ENCODE results near the gene ITGA7.

The ITGA7 gene

GRCh38 chr12:55675666-55676065 lies 32.0 kb downstream of the ITGA7 start:
- Histone ChIP-seq H3K9me3 (ENCODE audit: insufficient read depth, low read depth, low read length) (no peaks in the 10 kb centered on the region), H3K36me3 (ENCODE audit: insufficient read depth, low read length) (no peaks in the 10 kb centered on the region), H2AFZ (ENCODE audit: low read length) (no peak overlapping the region), H3K79me2 (ENCODE audit: insufficient read depth, low read length) (no peaks in the 10 kb centered on the region), H3K9me2 (replicated peaks; ENCODE audit: low read depth, low read length) (no peaks in the 10 kb centered on the region), H3F3A (ENCODE audit: low read depth) (no peaks in the 10 kb centered on the region), H3K4me3 (ENCODE audit: low read length, poor library complexity, severe bottlenecking) (no peak overlapping the region), H3K4me2 (ENCODE audit: low read depth, low read length, poor library complexity, severe bottlenecking) (no peak overlapping the region), H3K27me3 (ENCODE audit: insufficient read depth, low read length, poor library complexity, severe bottlenecking) (no peaks in the 10 kb centered on the region), H4K20me1 (ENCODE audit: insufficient read depth, low read length, poor library complexity, severe bottlenecking) (no peaks in the 10 kb centered on the region), H3K4me1 (ENCODE audit: insufficient read depth, low read length, poor library complexity, severe bottlenecking) (no peaks in the 10 kb centered on the region), H3K9ac (ENCODE audit: low read depth, low read length, poor library complexity, severe bottlenecking) (no peak overlapping the region)
- TF ChIP-seq EZH2phosphoT487 (IDR thresholded peaks at IDR 0.05; ENCODE audit: borderline replicate concordance) = no peak
- TF ChIP-seq CTCF (conservative IDR thresholded peaks at IDR 0.05; ENCODE audit: low read length) = no peak

GRCh38 chr12:55673638-55674037 lies 34.1 kb downstream of the ITGA7 start:
- Histone ChIP-seq H2AFZ (ENCODE audit: low read length) (peak overlapping the region; percentile 38), H3K36me3 (ENCODE audit: insufficient read depth, low read length) (no peaks in the 10 kb centered on the region), H3K79me2 (ENCODE audit: insufficient read depth, low read length) (no peaks in the 10 kb centered on the region), H3K4me1 (ENCODE audit: insufficient read depth, low read length, poor library complexity, severe bottlenecking) (no peaks in the 10 kb centered on the region), H3K4me2 (ENCODE audit: low read depth, low read length, poor library complexity, severe bottlenecking) (no peak overlapping the region), H3K9me3 (ENCODE audit: insufficient read depth, low read depth, low read length) (no peaks in the 10 kb centered on the region), H4K20me1 (ENCODE audit: insufficient read depth, low read length, poor library complexity, severe bottlenecking) (no peaks in the 10 kb centered on the region), H3F3A (ENCODE audit: low read depth) (no peaks in the 10 kb centered on the region), H3K4me3 (ENCODE audit: low read length, poor library complexity, severe bottlenecking) (no peak overlapping the region), H3K27me3 (ENCODE audit: insufficient read depth, low read length, poor library complexity, severe bottlenecking) (no peaks in the 10 kb centered on the region), H3K9me2 (replicated peaks; ENCODE audit: low read depth, low read length) (no peaks in the 10 kb centered on the region), H3K9ac (ENCODE audit: low read depth, low read length, poor library complexity, severe bottlenecking) (no peak overlapping the region)
- TF ChIP-seq CTCF (conservative IDR thresholded peaks at IDR 0.05; ENCODE audit: low read length) = no peak
- TF ChIP-seq EZH2phosphoT487 (IDR thresholded peaks at IDR 0.05; ENCODE audit: borderline replicate concordance) = no peak

- H3F3A ChIP-seq (ENCODE audit: low read depth) = no peaks in the 10 kb centered on the region
- H3K9ac ChIP-seq (ENCODE audit: low read depth, low read length, poor library complexity, severe bottlenecking) = no peak overlapping the region
- no peaks in the 10 kb centered on the region for H3K9me3 ChIP-seq (ENCODE audit: insufficient read depth, low read depth, low read length)
- no peaks in the 10 kb centered on the region for H3K79me2 ChIP-seq (ENCODE audit: insufficient read depth, low read length)
- no peaks in the 10 kb centered on the region for H3K4me1 ChIP-seq (ENCODE audit: insufficient read depth, low read length, poor library complexity, severe bottlenecking)
- no peak overlapping the region for H3K4me3 ChIP-seq (ENCODE audit: low read length, poor library complexity, severe bottlenecking)
- H4K20me1 ChIP-seq (ENCODE audit: insufficient read depth, low read length, poor library complexity, severe bottlenecking) = no peaks in the 10 kb centered on the region
- H3K27me3 ChIP-seq (ENCODE audit: insufficient read depth, low read length, poor library complexity, severe bottlenecking) = no peaks in the 10 kb centered on the region
- TF ChIP-seq EZH2phosphoT487 (IDR thresholded peaks at IDR 0.05; ENCODE audit: borderline replicate concordance) (no peak), CTCF (conservative IDR thresholded peaks at IDR 0.05; ENCODE audit: low read length) (no peak)
- H2AFZ ChIP-seq (ENCODE audit: low read length) = no peak overlapping the region
- H3K36me3 ChIP-seq (ENCODE audit: insufficient read depth, low read length) = no peaks in the 10 kb centered on the region
- H3K4me2 ChIP-seq (ENCODE audit: low read depth, low read length, poor library complexity, severe bottlenecking) = no peak overlapping the region
- H3K9me2 ChIP-seq (replicated peaks; ENCODE audit: low read depth, low read length) = no peaks in the 10 kb centered on the region
Observed at GRCh38 chr12:55671746-55672145, 36.0 kb downstream of the ITGA7 start.
